ENCODE data around the gene RFWD3. TPM values are rescaled to one million over a fixed set of nuclear protein-coding genes. Genes with fewer than 3 reads are reported as not detected.

The RFWD3 gene
- total and polyA plus RNA-seq, 2 of the 8 experiments (the other 6 are each of a cell fraction or from before 2014, with no cell fraction given) = 67.1 to 114 TPM

DNA sequence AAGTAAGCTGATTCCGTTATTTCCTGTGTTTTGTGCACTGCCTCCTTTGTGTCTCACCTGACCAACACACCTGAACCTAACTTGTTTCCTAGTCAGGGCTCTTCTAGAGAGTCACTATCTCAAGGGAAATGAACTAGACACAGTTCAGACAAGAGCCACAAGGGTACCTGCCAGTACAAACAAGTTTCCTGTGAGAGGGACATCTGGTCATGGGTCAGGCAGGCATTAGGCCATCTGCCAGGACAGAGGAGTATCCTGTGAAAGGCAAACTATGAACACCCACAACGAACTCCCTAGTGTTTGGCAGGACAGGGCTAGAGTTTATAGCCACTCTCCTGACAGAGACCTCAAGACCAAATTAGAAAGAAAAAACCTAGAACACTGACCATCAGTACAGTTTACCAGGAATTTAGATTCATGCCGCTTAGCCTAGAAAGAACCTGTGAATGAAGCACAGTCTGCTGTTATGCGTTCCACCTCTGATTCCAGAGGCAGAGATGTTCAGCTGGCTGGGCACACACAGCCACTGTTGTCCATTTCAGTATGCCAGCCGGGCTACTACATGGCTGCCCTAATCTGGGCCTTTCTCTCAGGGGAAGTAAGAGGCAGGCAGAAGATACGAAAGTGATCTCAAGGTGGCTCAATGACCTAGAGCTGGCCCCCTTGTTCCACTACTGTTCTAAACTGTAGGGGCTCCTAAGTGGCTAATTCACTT lies 39.0 kb downstream of the RFWD3 start:
- Histone ChIP-seq H3K36me3 (ENCODE audit: control insufficient read depth in 2 of 4, insufficient read depth in 4 of 4, low read length in 3 of 4) (peaks cover 59 to 96% (median 87%) of the 10 kb centered on the region in 4 experiments), H3K79me2 (ENCODE audit: control insufficient read depth in 1 of 2, insufficient read depth in 2 of 2, low read length in 2 of 2) (no peaks in the 10 kb centered on the region), H2AK5ac (ENCODE audit: low read depth, low read length) (no peak overlapping the region), H4K8ac (ENCODE audit: extremely low read depth, insufficient read depth, low read length) (no peak overlapping the region), H3K56ac (replicated peaks; ENCODE audit: insufficient read length, low read depth, low read length) (no peak overlapping the region), H3K9me3 (ENCODE audit: insufficient read depth in 2 of 2, low read depth in 1 of 2, low read length in 1 of 2) (no peaks in the 10 kb centered on the region), H4K91ac (replicated peaks; ENCODE audit: insufficient read length, low read length) (no peak overlapping the region), H3K79me1 (ENCODE audit: low read depth, low read length) (no peaks in the 10 kb centered on the region; the same call in 1 of the 2 replicates), H3K4ac (replicated peaks; ENCODE audit: insufficient read length, low read depth, low read length) (no peak overlapping the region), H3K27ac (ENCODE audit: low read depth, low read length) (no peak overlapping the region), H3K18ac (ENCODE audit: extremely low read depth, low read length) (no peak overlapping the region), H3K4me3 (ENCODE audit: extremely low read depth in 1 of 4, insufficient read depth in 2 of 4, low read depth in 3 of 4, low read length in 4 of 4) (no peak overlapping the region), H3K27me3 (replicated peaks in 1 of 4; ENCODE audit: control insufficient read depth in 3 of 4, extremely low read depth in 1 of 4, insufficient read depth in 3 of 4, low read length in 3 of 4) (no peaks in the 10 kb centered on the region), H2BK5ac (ENCODE audit: low read depth, low read length) (no peak overlapping the region), H2BK15ac (ENCODE audit: low read length) (no peak overlapping the region), H3K23me2 (ENCODE audit: low read depth, low read length) (no peaks in the 10 kb centered on the region), H3K14ac (ENCODE audit: insufficient read length) (no peak overlapping the region), H3K4me1 (replicated peaks in 1 of 4; ENCODE audit: control insufficient read depth in 3 of 4, insufficient read depth in 4 of 4, low read length in 3 of 4) (peaks cover 0 to under 1% (median 0%) of the 10 kb centered on the region in 4 experiments; a peak in 2 of 7 replicates), H4K5ac (ENCODE audit: insufficient read length, low read depth, low read length) (no peak overlapping the region), H2BK20ac (ENCODE audit: low read length) (no peak overlapping the region), H3K4me2 (ENCODE audit: insufficient read depth in 1 of 2, low read depth in 2 of 2, low read length in 2 of 2) (no peak overlapping the region), H2BK120ac (replicated peaks; ENCODE audit: low read depth, low read length) (no peak overlapping the region), H3K9ac (replicated peaks in 1 of 4; ENCODE audit: extremely low read depth in 1 of 4, low read depth in 3 of 4, low read length in 3 of 4) (no peak overlapping the region), H4K20me1 (replicated peaks in 1 of 2; ENCODE audit: control insufficient read depth in 1 of 2, insufficient read depth in 2 of 2, low read length in 2 of 2) (peaks cover 0 to 14% of the 10 kb centered on the region in 2 experiments), H2BK12ac (ENCODE audit: low read depth, low read length) (no peak overlapping the region), H2AFZ (ENCODE audit: low read length) (no peak overlapping the region), H3K23ac (ENCODE audit: insufficient read length) (no peak overlapping the region)
- DNase-seq (ENCODE audit: low read depth in 1 of 2, low spot score in 2 of 2) = no peak
- WGBS, 2 experiments (ENCODE audit: extremely low coverage in 1 of 2, insufficient coverage in 1 of 2, insufficient read length in 1 of 2, insufficient replicate concordance in 2 of 2, low coverage in 1 of 2, low lambda C conversion rate in 2 of 2, missing lambda C conversion rate in 1 of 2) = 93% methylated on average over 6 of the region's 6 CpGs; no CpG with 5 or more reads in 1 of the 2 experiments
- TF ChIP-seq, protein P1, sequence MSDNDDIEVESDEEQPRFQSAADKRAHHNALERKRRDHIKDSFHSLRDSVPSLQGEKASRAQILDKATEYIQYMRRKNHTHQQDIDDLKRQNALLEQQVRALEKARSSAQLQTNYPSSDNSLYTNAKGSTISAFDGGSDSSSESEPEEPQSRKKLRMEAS (IDR thresholded peaks at IDR 0.05) = no peak
- TF ChIP-seq, protein P2, sequence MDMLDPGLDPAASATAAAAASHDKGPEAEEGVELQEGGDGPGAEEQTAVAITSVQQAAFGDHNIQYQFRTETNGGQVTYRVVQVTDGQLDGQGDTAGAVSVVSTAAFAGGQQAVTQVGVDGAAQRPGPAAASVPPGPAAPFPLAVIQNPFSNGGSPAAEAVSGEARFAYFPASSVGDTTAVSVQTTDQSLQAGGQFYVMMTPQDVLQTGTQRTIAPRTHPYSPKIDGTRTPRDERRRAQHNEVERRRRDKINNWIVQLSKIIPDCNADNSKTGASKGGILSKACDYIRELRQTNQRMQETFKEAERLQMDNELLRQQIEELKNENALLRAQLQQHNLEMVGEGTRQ (IDR thresholded peaks at IDR 0.05; ENCODE audit: low read length) = no peak
- no peak for TF ChIP-seq CHD2 (IDR thresholded peaks at IDR 0.05; ENCODE audit: low read length)
- ChIA-PET POLR2A (ENCODE audit: partially characterized antibody) (interaction anchor here (1.1 kb wide), 1 partner anchor 39 kb away, joined by 3 read pairs; the partner anchor contains the start of gene RFWD3), CTCF (ENCODE audit: partially characterized antibody) (interaction anchor here (0.6 to 2.1 kb wide), 3 partner anchors 12 to 121 kb away, joined by 3 to 7 read pairs (median 4); no protein-coding TSS in a partner anchor)
- FAIRE-seq = no peak

Data from H1 (cell line).